NCI-H82 (cell line): Measurements from ENCODE around the gene COPS9.

Source experiments
- DNase-seq: peaks from one replicate; lab custom pipeline; 2025; lab: John Stamatoyannopoulos, UW

Gene COPS9

DNA sequence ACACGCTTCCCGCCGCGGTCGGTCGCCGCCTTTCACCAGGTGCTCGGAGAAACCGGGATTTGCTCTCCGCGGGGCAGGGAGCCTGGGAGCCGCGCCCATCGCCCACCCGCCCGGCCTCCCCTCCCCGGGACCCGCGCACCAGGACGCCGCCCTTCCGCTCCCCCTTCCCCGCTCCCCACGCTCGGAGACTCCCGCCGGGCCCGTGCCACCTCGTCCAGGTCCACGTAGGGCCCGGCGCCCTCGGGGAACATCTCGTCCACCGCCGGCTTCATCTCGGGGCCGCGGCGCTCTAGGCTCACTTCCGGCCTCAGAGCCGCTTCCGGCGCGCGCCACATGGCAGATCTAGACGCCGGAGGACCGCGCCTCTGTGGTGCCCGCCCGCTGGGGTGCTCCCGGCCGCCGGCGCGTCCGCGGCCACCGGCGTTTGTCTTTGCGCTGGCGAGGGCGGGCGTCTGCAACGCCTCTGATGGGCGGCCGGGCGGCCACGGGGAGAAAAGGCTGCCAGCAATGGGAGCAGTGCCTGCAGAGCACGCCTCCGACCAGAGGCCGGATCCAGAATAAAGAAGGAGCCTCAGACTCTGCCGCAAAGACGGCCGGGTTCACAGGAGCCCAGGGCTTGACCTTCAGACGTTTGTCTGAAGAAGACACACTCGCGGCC lies at the start of gene COPS9:
Gene COPS9 (minus strand): TSS at position 293 of the 658 bp plus-strand sequence. CDS start 21 bp downstream, at position 272.
- DNase-seq: peak; percentile 85

GRCh38 chr2:240184656-240185055 lies 48.6 kb upstream of the COPS9 start:
- no peak for DNase-seq

- DNase-seq: no peak
Observed at GRCh38 chr2:240183875-240184590, 47.9 kb upstream of the COPS9 start.

DNA sequence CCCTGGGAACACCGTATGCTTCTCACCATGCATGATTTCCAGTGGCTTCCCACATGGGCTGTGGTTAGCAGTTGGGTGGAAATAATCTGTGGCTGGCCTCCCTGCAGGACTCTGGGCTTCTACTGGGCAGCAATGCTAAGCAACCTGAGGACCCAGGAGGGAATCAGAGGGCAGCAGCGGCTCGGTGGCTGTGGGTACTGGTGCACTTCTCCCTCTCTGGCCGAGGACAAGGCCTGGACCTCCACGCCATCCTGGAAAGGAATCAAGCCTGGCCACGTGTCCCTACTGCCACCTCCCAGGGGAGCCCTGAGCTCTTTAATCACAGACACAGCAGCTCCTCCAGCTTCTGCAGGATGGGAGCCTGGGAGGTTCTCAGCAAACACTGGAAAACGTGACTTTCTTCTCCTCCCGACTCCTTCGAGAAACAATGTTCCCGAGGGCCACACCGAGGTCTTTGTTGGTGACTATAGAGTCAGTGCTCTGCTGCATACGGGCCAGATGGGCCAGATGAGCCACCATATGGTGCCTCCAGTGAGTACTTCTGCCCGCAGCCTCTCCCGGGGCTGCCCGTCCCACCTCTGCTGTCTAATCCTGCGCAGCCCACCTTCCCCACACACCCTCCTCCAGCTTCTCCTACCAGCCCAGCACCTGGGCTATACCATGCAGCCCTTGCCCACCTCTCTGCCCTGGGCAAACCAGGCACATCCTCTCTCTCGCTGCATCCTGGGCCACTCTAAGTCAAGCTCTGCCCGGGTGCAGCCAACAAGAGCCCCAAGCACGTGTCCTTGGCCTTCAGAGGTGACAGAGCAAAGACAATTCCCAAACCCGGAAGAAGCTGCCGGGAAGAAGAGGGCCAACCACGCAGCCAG lies 47.1 kb upstream of the COPS9 start:
- peak; percentile 89 for DNase-seq

DNA sequence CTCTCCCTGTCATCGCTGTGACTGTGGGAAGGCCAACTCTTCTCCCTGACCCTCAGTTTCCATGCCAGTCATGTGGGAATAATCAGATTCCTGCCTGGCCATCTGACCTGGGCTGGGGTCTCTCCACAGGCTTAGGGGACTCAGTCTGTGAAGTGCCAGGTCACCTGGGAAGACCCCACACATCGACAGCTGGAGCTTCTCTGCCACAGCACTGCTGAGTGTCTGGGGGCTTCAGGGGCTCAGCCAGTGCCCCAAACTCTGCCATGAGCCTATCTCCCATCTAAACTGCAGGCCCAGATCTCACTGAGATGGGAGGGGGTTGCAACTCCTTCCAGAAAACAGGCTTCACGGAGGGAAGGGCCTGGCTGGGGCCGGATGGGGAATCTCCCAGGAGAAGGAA lies 46.4 kb upstream of the COPS9 start:
- no peak for DNase-seq

DNA sequence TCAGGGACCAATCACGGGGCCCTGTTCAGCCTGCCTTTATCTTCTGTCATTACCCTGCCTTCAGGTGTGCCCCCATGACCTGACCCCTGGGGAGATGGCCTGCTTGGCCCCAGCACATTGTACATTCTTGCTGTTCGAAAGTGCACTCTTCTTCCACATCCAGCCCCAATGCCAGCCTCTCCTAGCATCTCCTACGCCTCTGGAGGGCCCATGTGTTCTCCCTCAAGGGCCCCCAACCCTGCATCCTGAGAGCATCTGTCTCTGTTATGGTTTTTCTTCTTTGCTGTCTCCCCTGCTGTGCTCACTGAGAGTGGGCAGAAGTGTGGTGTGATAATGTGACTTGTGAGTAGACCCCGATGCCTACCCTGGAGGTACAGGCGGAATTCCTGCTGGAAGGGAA lies 45.9 kb upstream of the COPS9 start:
- no peak for DNase-seq

DNA sequence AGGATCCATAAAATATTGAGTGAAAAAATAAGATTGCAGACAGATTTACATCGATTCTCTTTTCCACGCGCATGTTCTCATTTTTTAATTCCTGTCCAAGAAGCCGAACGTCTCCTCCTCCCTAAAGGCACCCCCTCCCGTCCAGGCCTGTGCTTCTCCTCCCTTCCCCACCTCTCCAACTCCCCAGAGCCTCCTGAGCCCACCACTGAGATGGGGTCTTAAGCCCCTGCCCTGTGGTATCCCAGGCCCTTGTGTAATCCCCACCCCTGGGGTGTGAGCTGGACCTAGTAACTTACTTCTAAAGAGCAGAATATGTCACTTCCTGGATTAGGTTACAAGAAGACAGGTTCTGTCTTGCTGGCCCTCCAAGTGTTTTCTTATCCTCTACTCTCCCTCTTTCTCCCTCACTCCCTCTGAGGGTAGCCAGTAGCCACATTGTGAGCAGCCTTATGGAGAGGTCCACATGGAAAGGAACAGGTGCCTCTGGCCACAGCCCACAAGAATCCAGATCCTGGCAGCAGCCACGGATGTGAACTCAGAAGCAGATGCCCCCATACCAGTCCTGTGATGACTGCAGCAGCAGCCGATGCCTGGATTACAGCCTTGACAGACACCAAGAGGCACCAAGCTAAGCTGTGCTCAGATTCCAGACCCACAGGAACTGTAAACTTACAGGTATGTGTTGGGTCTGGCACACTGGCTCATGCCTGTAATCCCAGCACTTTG lies 44.0 kb upstream of the COPS9 start:
- no peak for DNase-seq

GRCh38 chr2:240179186-240179815 lies 43.2 kb upstream of the COPS9 start:
- no peak for DNase-seq

- DNase-seq: peak; percentile 54
Observed at GRCh38 chr2:240178564-240178963, 42.5 kb upstream of the COPS9 start.

DNA sequence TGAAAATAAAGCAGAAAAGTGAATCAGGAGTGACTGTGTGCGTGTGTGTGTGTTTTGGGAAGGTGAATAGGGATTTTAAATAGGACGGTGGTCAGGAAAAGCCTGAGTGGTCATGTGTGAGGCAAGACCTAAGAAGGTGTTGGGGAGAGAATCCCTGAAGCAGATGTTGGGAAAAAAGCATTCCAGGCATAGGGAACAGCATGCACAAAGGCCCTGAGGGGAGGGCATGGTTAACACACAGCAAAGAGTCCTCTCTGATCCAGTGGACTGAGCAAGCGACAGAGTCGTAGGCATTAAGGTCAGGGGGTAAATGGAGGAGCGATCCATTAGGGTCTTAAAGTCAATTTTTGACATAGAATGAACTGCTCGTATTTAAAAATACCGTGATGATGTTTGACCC lies 38.4 kb upstream of the COPS9 start:
- no peak for DNase-seq

DNA sequence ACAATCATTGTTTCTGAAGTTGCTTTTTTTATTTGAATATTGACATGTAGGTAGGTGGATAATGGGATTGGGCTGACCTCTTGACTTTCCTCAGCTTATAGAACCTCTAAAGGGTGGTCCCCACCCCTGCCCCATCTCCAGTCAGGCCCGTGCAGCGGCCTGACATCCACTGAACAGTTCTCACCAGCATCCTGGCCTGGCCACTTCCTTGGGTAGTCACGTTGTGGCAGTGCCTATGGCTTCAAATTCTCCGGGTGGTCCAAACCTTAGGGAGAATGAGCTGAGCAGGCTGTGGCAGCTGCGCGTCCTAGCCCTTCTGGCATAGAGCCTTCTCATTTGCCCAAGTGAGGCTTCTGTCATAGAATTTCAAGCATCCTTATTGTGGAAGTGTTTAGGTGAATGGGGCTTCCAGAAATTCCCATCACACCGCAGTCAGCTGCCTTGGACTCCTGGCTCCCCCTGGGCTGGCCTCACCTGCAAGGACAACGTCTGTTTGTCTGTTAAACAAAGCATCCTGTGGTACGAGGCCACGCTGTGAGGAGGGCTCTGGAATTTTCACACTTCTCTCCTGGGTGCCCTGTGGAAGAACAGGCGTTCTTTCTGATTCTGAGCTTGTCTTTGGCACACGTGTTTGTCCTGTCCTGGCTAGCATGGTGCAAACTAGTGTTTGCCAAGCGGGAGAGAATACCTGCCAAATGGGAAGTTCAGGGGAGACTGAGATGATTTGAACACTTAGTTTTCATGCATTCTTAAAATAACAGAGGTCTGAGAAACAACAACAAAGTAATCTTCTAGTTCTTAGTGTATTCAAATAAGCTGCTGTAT lies 36.2 kb upstream of the COPS9 start:
- no peak for DNase-seq

GRCh38 chr2:240170883-240171282 lies 34.8 kb upstream of the COPS9 start:
- peak; percentile 60 for DNase-seq

DNA sequence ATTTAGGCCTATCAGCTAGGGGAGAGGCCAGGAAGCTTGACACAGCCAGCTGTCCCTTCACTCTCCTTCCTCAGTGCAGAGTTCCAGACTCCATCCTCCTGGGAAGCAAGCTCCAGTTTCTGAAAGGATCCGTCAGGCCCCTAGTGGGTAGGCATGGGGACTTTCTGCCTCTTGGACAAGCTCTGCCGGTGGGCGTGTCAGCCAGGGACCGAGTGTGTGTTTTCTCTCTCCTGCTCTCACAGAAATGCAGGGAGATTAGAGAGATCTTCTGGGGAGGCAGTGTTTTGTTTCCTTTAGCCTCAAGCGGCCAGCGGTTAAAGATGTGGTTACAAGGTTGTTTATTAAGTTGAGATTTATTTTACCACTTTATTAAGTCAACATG lies 34.2 kb upstream of the COPS9 start:
- peak; percentile 75 for DNase-seq

GRCh38 chr2:240169486-240170353 lies 33.6 kb upstream of the COPS9 start:
- DNase-seq: no peak

DNA sequence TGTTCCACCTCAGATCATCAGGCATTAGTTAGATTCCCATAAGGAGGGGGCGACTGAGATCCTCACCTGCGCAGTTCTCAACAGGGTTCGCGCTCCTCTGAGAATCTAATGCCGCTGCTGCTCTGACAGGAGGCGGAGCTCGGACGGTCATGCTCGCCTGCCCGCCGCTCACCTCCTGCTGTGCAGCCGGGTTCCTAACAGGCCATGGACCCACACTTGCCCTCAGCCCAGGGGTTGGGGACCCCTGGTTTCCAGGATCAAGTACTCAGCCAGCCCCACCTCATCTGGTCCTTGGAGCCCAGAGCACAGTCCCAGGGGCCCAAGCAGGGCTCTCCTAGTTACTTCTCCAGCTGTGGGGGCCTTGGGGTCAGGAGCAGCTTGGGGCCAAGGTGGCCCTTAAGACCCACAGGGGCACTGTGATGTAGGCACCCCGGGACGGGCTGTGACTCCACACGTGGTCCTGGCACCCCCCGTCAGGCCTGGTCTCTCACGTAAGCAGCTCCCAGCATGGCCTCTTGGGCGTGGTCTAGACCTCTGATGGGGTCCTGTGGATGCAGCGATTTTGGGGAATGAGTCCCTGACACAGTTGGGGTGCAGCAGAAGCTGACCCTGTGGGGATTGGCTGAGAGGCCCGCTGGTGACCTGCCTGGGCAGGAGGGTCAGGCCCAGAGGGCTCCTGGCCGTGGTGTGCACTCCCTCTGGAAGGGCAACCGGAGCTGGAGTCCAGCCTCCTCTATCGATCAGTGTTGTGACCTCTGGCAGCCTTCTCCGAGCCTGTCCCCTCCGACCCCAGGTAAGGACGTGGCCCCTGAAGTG lies 32.6 kb upstream of the COPS9 start:
- DNase-seq: no peak

GRCh38 chr2:240168041-240168440 lies 31.9 kb upstream of the COPS9 start:
- no peak for DNase-seq

DNA sequence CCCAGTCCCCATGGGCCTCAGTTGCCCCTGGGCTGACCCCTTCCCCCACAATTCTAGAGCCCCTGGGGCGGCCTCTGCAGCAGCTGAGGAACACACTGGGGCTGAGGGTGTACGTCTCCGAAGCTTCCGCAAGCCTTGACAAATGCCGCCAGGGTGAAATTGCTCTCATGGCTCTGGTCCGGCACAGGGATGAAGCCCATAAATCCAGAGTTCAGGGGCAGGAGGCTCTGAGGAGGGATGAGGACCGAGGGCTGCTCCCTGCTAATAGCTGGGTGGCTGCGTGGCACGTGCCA lies 31.4 kb upstream of the COPS9 start:
- no peak for DNase-seq

DNA sequence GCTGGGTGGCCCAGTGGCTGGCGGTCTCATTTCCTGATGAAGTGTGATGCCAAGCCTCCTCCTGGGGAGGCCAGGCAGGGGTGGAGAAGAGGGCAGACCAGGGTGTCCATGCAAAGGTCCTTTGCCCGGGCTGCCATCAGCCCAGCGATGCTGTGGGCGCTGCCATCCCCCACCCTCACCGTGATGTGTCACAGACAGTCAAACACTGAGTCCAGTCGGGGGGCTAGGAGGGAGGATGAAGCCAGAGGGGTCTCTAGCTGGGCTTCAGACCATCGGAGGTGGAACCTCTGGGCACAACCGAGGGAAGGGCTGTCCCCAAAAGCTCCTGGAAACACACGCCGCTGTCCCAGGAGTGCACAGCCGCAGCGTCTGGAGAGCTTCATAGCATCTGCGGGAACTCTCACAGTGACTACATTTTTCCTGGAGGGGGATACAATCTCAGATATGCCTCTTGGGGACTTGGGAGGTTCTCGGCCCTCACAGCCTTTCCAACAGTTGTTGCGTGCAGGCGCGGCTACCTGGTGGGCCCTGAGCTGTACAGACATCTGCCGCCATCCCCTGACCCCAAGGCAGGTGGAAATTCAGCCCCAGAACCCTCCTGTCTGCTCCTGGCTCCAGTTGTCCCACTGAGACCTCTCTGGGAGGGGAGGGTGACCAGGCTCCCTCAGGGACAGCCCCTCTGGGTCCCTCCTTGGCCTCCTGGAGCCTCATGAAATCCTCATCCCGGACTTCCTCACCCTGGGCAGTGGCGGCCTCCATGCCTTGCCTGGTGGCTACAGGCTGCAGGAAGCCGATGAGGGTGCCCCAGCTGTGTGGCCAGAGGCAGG lies 30.9 kb upstream of the COPS9 start:
- DNase-seq: no peak
